ENCODE results near the gene DUS1L. TPM values are rescaled to one million over a fixed set of nuclear protein-coding genes. Genes with fewer than 3 reads are reported as not detected.

Gene DUS1L
- polyA plus RNA-seq, 1 experiment = 21.4 TPM

GRCh38 chr17:82046903-82047302 is 18.7 kb downstream of the DUS1L start:
- POLR2A ChIA-PET = no interaction called here

DNA sequence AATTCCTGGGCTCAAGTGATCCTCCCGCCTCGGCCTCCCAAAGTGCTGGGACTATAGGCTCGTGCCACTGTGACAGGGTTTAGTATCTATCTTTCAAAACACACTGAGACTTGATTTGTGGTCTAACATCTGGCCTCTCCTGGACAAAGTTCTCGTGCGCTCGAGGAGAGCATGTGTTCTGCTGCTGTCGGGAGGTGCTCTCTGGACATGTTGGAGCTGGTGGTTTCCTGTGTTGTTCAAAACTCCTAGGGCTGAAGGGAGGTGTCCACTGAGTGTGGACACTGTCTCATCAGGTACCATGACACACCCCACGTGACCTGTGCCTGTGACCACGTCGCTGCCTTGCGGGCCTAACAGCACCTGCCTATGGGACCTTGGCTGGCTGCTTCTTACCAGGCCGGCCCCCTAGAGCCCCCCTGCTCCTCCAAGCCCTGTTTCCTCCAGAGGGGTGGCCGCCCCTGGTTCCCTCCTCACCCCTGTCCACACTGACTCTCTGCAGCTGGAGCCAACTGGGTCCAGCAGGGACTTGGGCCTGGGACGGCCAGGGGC is 19.6 kb downstream of the DUS1L start:
- H3K9me3 ChIP-seq (ENCODE audit: control insufficient read depth, insufficient read depth, low read length) = peaks cover 3% of the 10 kb centered on the region; the same call in 1 of the 2 replicates
- TF ChIP-seq CTCF (IDR thresholded peaks at IDR 0.05; ENCODE audit: low read depth, low read length) = no peak
- no peak for DNase-seq (ENCODE audit: low read depth, low spot score)
- H3K27me3 ChIP-seq (ENCODE audit: control insufficient read depth, insufficient read depth, low read length) = no peaks in the 10 kb centered on the region
- no peak overlapping the region for H3K27ac ChIP-seq (ENCODE audit: low read depth, low read length)
- ChIA-PET POLR2A (interaction anchor here (0.6 kb wide), 1 partner anchor 43 kb away, joined by 4 read pairs; no protein-coding TSS in a partner anchor), CTCF (no interaction called here)
- no peak overlapping the region for H3K4me3 ChIP-seq (ENCODE audit: low read depth, low read length)

More at GRCh38 chr17:82046903-82047302, 18.7 kb downstream of the DUS1L start:
- TF ChIP-seq CTCF (IDR thresholded peaks at IDR 0.05; ENCODE audit: low read depth, low read length) = no peak
- CTCF ChIA-PET = no interaction called here
- H3K9me3 ChIP-seq (ENCODE audit: control insufficient read depth, insufficient read depth, low read length) = peaks cover 4% of the 10 kb centered on the region; the same call in 1 of the 2 replicates
- H3K4me3 ChIP-seq (ENCODE audit: low read depth, low read length) = no peak overlapping the region
- no peaks in the 10 kb centered on the region for H3K27me3 ChIP-seq (ENCODE audit: control insufficient read depth, insufficient read depth, low read length)
- DNase-seq (ENCODE audit: low read depth, low spot score) = no peak
- H3K27ac ChIP-seq (ENCODE audit: low read depth, low read length) = no peak overlapping the region

GRCh38 chr17:82043507-82043906 is 22.1 kb downstream of the DUS1L start:
- TF ChIP-seq CTCF (IDR thresholded peaks at IDR 0.05; ENCODE audit: low read depth, low read length) = no peak
- POLR2A ChIA-PET = no interaction called here

GRCh38 chr17:82042649-82043048 is 23.0 kb downstream of the DUS1L start:
- Histone ChIP-seq H3K27ac (ENCODE audit: low read depth, low read length) (no peak overlapping the region), H3K4me3 (ENCODE audit: low read depth, low read length) (no peak overlapping the region), H3K9me3 (ENCODE audit: control insufficient read depth, insufficient read depth, low read length) (no peaks in the 10 kb centered on the region; the same call in 1 of the 2 replicates), H3K27me3 (ENCODE audit: control insufficient read depth, insufficient read depth, low read length) (no peaks in the 10 kb centered on the region)
- TF ChIP-seq CTCF (IDR thresholded peaks at IDR 0.05; ENCODE audit: low read depth, low read length) = no peak
- CTCF ChIA-PET = no interaction called here
- DNase-seq (ENCODE audit: low read depth, low spot score) = no peak
- POLR2A ChIA-PET = interaction anchor here (0.6 kb wide), 1 partner anchor 62 kb away, joined by 3 read pairs; no protein-coding TSS in a partner anchor

More at GRCh38 chr17:82043507-82043906, 22.1 kb downstream of the DUS1L start:
- Histone ChIP-seq H3K27me3 (ENCODE audit: control insufficient read depth, insufficient read depth, low read length) (no peaks in the 10 kb centered on the region), H3K27ac (ENCODE audit: low read depth, low read length) (no peak overlapping the region), H3K4me3 (ENCODE audit: low read depth, low read length) (no peak overlapping the region), H3K9me3 (ENCODE audit: control insufficient read depth, insufficient read depth, low read length) (no peaks in the 10 kb centered on the region; the same call in 1 of the 2 replicates)
- DNase-seq (ENCODE audit: low read depth, low spot score) = no peak
- CTCF ChIA-PET = interaction anchor here (1.2 kb wide), 1 partner anchor 13 kb away, joined by 4 read pairs; no protein-coding TSS in a partner anchor

DNA sequence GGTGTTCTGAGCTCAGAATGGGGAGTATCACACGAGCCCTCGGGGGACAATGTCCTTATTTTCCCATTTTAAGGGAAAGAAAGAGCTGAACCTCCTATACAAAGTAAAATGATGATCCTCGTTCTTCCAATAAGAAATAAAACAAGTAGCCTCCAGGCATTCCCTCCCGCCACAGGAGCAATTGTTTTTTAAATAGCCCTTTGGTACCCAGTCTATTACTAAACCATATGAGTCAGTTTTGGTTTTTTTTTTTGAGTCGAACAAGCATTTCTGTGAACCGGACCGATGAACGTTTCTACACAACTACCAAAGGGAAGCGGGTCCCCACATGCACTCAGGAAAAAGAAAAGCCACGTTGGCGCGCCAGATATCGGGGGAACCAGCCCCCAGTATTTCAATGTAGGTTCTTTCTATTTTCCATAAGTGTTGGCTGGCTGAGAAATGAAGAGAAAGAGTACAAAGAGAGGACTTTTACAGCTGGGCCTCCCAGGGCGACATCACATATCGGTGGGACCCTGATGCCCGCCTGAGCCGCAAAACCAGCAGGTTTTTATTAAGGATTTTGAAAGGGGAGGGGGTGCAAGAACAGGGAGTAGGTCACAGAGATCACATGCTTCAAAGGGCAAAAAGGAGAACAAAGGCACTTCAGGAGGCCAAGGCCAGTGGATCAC is 24.3 kb downstream of the DUS1L start:
- Histone ChIP-seq H3K27me3 (ENCODE audit: control insufficient read depth, insufficient read depth, low read length) (no peaks in the 10 kb centered on the region), H3K4me3 (ENCODE audit: low read depth, low read length) (no peak overlapping the region), H3K27ac (ENCODE audit: low read depth, low read length) (no peak overlapping the region), H3K9me3 (ENCODE audit: control insufficient read depth, insufficient read depth, low read length) (no peaks in the 10 kb centered on the region; the same call in 1 of the 2 replicates)
- ChIA-PET CTCF (no interaction called here), POLR2A (no interaction called here)
- no peak for DNase-seq (ENCODE audit: low read depth, low spot score)
- no peak for TF ChIP-seq CTCF (IDR thresholded peaks at IDR 0.05; ENCODE audit: low read depth, low read length)
